ENCODE data around the gene NINJ1. TPM values are rescaled to one million over a fixed set of nuclear protein-coding genes. Genes with fewer than 3 reads are reported as not detected.
"Not testable (repeated sequence)": the region's sequence is repeated elsewhere in the genome, so short reads cannot be mapped to it uniquely, and the experiment has no call there.

Gene NINJ1
- total RNA-seq, 1 experiment from 2014 or later: 30.5 TPM

DNA sequence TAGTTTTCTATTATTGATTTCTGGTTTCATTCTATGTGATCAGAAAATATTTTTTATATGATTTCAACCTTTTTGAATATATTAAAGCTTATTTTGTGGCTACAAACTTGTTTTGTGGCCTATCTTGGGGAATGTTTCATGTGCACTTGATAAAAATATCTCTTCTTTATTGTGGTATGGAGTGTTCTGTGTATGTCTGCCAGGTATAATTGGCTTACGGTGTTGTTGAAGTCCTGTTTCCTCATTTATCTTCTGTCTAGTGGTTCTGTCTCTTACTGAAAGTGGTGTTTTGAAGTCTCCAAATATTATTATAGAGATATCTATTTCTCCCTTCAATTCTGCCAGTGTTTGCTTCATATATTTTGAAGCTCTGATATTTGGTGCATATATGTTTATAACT, 28.4 kb downstream of the NINJ1 start:
- peaks cover 67% of the 10 kb centered on the region for H3K79me2 ChIP-seq (ENCODE audit: low read length)
- ATAC-seq (no peak), DNase-seq (no peak)
- TF ChIP-seq, protein P1, sequence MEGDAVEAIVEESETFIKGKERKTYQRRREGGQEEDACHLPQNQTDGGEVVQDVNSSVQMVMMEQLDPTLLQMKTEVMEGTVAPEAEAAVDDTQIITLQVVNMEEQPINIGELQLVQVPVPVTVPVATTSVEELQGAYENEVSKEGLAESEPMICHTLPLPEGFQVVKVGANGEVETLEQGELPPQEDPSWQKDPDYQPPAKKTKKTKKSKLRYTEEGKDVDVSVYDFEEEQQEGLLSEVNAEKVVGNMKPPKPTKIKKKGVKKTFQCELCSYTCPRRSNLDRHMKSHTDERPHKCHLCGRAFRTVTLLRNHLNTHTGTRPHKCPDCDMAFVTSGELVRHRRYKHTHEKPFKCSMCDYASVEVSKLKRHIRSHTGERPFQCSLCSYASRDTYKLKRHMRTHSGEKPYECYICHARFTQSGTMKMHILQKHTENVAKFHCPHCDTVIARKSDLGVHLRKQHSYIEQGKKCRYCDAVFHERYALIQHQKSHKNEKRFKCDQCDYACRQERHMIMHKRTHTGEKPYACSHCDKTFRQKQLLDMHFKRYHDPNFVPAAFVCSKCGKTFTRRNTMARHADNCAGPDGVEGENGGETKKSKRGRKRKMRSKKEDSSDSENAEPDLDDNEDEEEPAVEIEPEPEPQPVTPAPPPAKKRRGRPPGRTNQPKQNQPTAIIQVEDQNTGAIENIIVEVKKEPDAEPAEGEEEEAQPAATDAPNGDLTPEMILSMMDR (conservative IDR thresholded peaks at IDR 0.05; ENCODE audit: low read depth, low read length): no peak
- no peak for TF ChIP-seq EZH2 (IDR thresholded peaks at IDR 0.05; ENCODE audit: low read length, unreplicated experiment)
- TF ChIP-seq EZH2phosphoT487 (IDR thresholded peaks at IDR 0.05; ENCODE audit: borderline replicate concordance, low read length): no peak
- no peak overlapping the region for H3K4me2 ChIP-seq (ENCODE audit: low read length)
- CTCF ChIA-PET: no interaction called here
- peaks cover 9% of the 10 kb centered on the region; the same call in 1 of the 2 replicates for H3K4me1 ChIP-seq (ENCODE audit: insufficient read depth, low read length)
- no peaks in the 10 kb centered on the region for H3K27me3 ChIP-seq (ENCODE audit: low read length)
- no peak overlapping the region for H3K9ac ChIP-seq (ENCODE audit: low read length)
- H3K36me3 ChIP-seq (ENCODE audit: low read depth, low read length): peaks cover 15% of the 10 kb centered on the region
- no peaks in the 10 kb centered on the region for H3K9me2 ChIP-seq (replicated peaks; ENCODE audit: low read length)
- no peak overlapping the region for H3K4me3 ChIP-seq (ENCODE audit: low read length)
- no peaks in the 10 kb centered on the region for H3F3A ChIP-seq (ENCODE audit: low read length, unreplicated experiment)
- peaks cover 5% of the 10 kb centered on the region; the same call in 1 of the 2 replicates for H3K9me3 ChIP-seq (ENCODE audit: low read length)
- POLR2A ChIA-PET (ENCODE audit: unreplicated experiment): no interaction called here
- no peaks in the 10 kb centered on the region for H4K20me1 ChIP-seq (ENCODE audit: low read length)
- intact Hi-C loops (cut with micrococcal nuclease): no loop called here
- BruUV-seq (replicated peaks): no TSS peak
- H2AFZ ChIP-seq (ENCODE audit: low read length): no peak overlapping the region
- H3K27ac ChIP-seq (ENCODE audit: low read length): no peak overlapping the region

- H3K79me2 ChIP-seq (ENCODE audit: low read length): peaks cover 95% of the 10 kb centered on the region
- H3K9me2 ChIP-seq (replicated peaks; ENCODE audit: low read length); H3K9ac ChIP-seq (ENCODE audit: low read length); intact Hi-C loops (cut with micrococcal nuclease); ATAC-seq; H3K4me2 ChIP-seq (ENCODE audit: low read length); H2AFZ ChIP-seq (ENCODE audit: low read length); H3K4me3 ChIP-seq (ENCODE audit: low read length); H3F3A ChIP-seq (ENCODE audit: low read length, unreplicated experiment); CTCF ChIA-PET; H3K27me3 ChIP-seq (ENCODE audit: low read length); H4K20me1 ChIP-seq (ENCODE audit: low read length); H3K9me3 ChIP-seq (ENCODE audit: low read length); DNase-seq; BruUV-seq (replicated peaks); H3K27ac ChIP-seq (ENCODE audit: low read length): not testable (repeated sequence)
- H3K4me1 ChIP-seq (ENCODE audit: insufficient read depth, low read length): peaks cover 24% of the 10 kb centered on the region
- H3K36me3 ChIP-seq (ENCODE audit: low read depth, low read length): peaks cover 15% of the 10 kb centered on the region
- POLR2A ChIA-PET (ENCODE audit: unreplicated experiment): interaction anchor here (0.7 kb wide), 1 partner anchor 210 kb away, joined by 5 read pairs; no protein-coding TSS in a partner anchor
Observed at GRCh38 chr9:93101086-93101485, 33.0 kb downstream of the NINJ1 start.

DNA sequence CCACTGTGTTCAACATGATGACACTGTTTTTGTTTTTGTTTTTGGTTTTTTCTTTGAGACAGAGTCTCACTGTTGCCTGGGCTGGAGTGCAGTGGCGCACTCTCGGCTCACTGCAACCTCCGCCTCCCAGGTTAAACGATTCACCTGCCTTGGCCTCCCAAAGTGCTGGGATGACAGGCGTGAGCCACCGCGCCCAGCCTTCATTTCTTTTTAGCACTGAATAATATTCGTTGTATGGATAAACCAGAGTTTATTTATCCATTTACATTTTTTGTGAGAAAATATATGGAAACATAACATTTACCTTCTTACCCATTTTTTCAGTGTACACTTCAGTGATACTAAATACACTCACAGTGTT, 33.8 kb downstream of the NINJ1 start:
- ChIA-PET POLR2A (ENCODE audit: unreplicated experiment) (no interaction called here), CTCF (no interaction called here)
- H3K27me3 ChIP-seq (ENCODE audit: low read length): no peaks in the 10 kb centered on the region
- DNase-seq (no peak), ATAC-seq (no peak)
- no peak overlapping the region for H3K9ac ChIP-seq (ENCODE audit: low read length)
- no peak overlapping the region for H3K4me2 ChIP-seq (ENCODE audit: low read length)
- peaks cover 15% of the 10 kb centered on the region for H3K36me3 ChIP-seq (ENCODE audit: low read depth, low read length)
- no peak overlapping the region for H2AFZ ChIP-seq (ENCODE audit: low read length)
- no TSS peak for BruUV-seq (replicated peaks)
- H3K4me3 ChIP-seq (ENCODE audit: low read length): no peak overlapping the region
- no peaks in the 10 kb centered on the region for H3K9me2 ChIP-seq (replicated peaks; ENCODE audit: low read length)
- intact Hi-C loops (cut with micrococcal nuclease): no loop called here
- H3K4me1 ChIP-seq (ENCODE audit: insufficient read depth, low read length): peaks cover 24% of the 10 kb centered on the region
- no peaks in the 10 kb centered on the region for H3F3A ChIP-seq (ENCODE audit: low read length, unreplicated experiment)
- peaks cover 87% of the 10 kb centered on the region for H3K79me2 ChIP-seq (ENCODE audit: low read length)
- H4K20me1 ChIP-seq (ENCODE audit: low read length): no peaks in the 10 kb centered on the region
- no peak overlapping the region for H3K27ac ChIP-seq (ENCODE audit: low read length)
- no peak for TF ChIP-seq EZH2 (IDR thresholded peaks at IDR 0.05; ENCODE audit: low read length, unreplicated experiment)
- no peak for TF ChIP-seq EZH2phosphoT487 (IDR thresholded peaks at IDR 0.05; ENCODE audit: borderline replicate concordance, low read length)
- TF ChIP-seq, protein P1 (conservative IDR thresholded peaks at IDR 0.05; ENCODE audit: low read depth, low read length): no peak
- H3K9me3 ChIP-seq (ENCODE audit: low read length): peaks cover 5% of the 10 kb centered on the region; the same call in 1 of the 2 replicates
